ENCODE data around the gene HDAC9.

The HDAC9 gene

GRCh38 chr7:18715988-18716387 lies 220.4 kb downstream of the HDAC9 start:
- H3K36me3 ChIP-seq (ENCODE audit: insufficient read depth, low read length), result no peaks in the 10 kb centered on the region
- no peaks in the 10 kb centered on the region for H3K9me2 ChIP-seq (replicated peaks; ENCODE audit: low read depth, low read length)
- TF ChIP-seq, protein P1, sequence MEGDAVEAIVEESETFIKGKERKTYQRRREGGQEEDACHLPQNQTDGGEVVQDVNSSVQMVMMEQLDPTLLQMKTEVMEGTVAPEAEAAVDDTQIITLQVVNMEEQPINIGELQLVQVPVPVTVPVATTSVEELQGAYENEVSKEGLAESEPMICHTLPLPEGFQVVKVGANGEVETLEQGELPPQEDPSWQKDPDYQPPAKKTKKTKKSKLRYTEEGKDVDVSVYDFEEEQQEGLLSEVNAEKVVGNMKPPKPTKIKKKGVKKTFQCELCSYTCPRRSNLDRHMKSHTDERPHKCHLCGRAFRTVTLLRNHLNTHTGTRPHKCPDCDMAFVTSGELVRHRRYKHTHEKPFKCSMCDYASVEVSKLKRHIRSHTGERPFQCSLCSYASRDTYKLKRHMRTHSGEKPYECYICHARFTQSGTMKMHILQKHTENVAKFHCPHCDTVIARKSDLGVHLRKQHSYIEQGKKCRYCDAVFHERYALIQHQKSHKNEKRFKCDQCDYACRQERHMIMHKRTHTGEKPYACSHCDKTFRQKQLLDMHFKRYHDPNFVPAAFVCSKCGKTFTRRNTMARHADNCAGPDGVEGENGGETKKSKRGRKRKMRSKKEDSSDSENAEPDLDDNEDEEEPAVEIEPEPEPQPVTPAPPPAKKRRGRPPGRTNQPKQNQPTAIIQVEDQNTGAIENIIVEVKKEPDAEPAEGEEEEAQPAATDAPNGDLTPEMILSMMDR (conservative IDR thresholded peaks at IDR 0.05; ENCODE audit: low read length), result no peak
- no peak for TF ChIP-seq EZH2phosphoT487 (IDR thresholded peaks at IDR 0.05; ENCODE audit: borderline replicate concordance)
- no peaks in the 10 kb centered on the region for H3K27me3 ChIP-seq (ENCODE audit: insufficient read depth, low read length, poor library complexity, severe bottlenecking)
- H2AFZ ChIP-seq (ENCODE audit: low read length), result no peak overlapping the region
- H3K4me2 ChIP-seq (ENCODE audit: low read depth, low read length, poor library complexity, severe bottlenecking), result no peak overlapping the region
- H3K4me1 ChIP-seq (ENCODE audit: insufficient read depth, low read length, poor library complexity, severe bottlenecking), result no peaks in the 10 kb centered on the region
- no peak overlapping the region for H3K4me3 ChIP-seq (ENCODE audit: low read length, poor library complexity, severe bottlenecking)
- H3K9ac ChIP-seq (ENCODE audit: low read depth, low read length, poor library complexity, severe bottlenecking), result no peak overlapping the region
- no peaks in the 10 kb centered on the region for H3K9me3 ChIP-seq (ENCODE audit: insufficient read depth, low read depth, low read length)
- H3K79me2 ChIP-seq (ENCODE audit: insufficient read depth, low read length), result no peaks in the 10 kb centered on the region
- no peaks in the 10 kb centered on the region for H3F3A ChIP-seq (ENCODE audit: low read depth)
- no peaks in the 10 kb centered on the region for H4K20me1 ChIP-seq (ENCODE audit: insufficient read depth, low read length, poor library complexity, severe bottlenecking)

DNA sequence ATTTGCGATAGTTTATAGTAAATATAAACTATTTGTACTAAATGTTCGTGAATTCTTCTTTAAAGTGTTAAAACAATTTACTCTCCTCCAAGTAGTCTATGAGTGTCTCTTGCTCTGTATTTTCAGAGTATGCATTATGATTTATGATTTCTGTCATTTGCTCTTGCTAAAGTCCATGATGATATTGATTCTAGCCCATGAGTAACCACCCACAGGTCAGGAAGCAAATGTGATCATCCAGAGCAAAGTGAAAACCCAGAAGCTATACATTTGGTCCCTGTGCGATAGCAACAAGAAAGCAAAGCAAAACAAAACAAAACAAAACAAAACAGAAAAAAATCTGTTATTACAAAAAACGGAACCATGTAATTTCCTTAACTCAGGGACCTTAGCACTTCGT lies 225.9 kb downstream of the HDAC9 start:
- Histone ChIP-seq H3F3A (ENCODE audit: low read depth) (no peaks in the 10 kb centered on the region), H3K79me2 (ENCODE audit: insufficient read depth, low read length) (no peaks in the 10 kb centered on the region), H3K4me3 (ENCODE audit: low read length, poor library complexity, severe bottlenecking) (no peak overlapping the region), H3K9me2 (replicated peaks; ENCODE audit: low read depth, low read length) (no peaks in the 10 kb centered on the region), H2AFZ (ENCODE audit: low read length) (no peak overlapping the region), H3K4me2 (ENCODE audit: low read depth, low read length, poor library complexity, severe bottlenecking) (no peak overlapping the region), H3K4me1 (ENCODE audit: insufficient read depth, low read length, poor library complexity, severe bottlenecking) (no peaks in the 10 kb centered on the region), H3K36me3 (ENCODE audit: insufficient read depth, low read length) (no peaks in the 10 kb centered on the region), H3K27me3 (ENCODE audit: insufficient read depth, low read length, poor library complexity, severe bottlenecking) (no peaks in the 10 kb centered on the region), H3K9ac (ENCODE audit: low read depth, low read length, poor library complexity, severe bottlenecking) (no peak overlapping the region), H3K9me3 (ENCODE audit: insufficient read depth, low read depth, low read length) (no peaks in the 10 kb centered on the region), H4K20me1 (ENCODE audit: insufficient read depth, low read length, poor library complexity, severe bottlenecking) (no peaks in the 10 kb centered on the region)
- TF ChIP-seq EZH2phosphoT487 (IDR thresholded peaks at IDR 0.05; ENCODE audit: borderline replicate concordance), result no peak
- TF ChIP-seq, protein P1 (conservative IDR thresholded peaks at IDR 0.05; ENCODE audit: low read length), result no peak

DNA sequence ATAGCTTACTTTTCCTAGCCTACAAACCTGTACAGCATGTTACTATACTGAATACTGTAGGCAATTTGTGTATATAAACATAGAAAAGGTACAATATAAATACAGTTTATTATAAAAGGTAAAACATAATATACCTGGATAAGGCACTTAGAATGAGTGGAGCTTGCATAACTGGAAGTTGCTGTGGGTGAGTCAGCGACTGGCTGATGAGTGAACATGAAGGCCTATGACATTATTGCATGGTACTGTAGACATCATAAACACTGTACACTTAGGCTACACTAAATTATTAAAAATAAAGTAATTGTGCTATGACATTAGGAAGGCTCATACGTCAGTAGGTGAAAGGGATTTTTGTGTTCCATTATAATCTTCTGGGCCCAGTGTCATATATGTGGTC lies 228.8 kb downstream of the HDAC9 start:
- Histone ChIP-seq H3K79me2 (ENCODE audit: insufficient read depth, low read length) (no peaks in the 10 kb centered on the region), H3K27me3 (ENCODE audit: insufficient read depth, low read length, poor library complexity, severe bottlenecking) (no peaks in the 10 kb centered on the region), H3K4me1 (ENCODE audit: insufficient read depth, low read length, poor library complexity, severe bottlenecking) (no peaks in the 10 kb centered on the region), H3K9me3 (ENCODE audit: insufficient read depth, low read depth, low read length) (no peaks in the 10 kb centered on the region), H3K9ac (ENCODE audit: low read depth, low read length, poor library complexity, severe bottlenecking) (no peak overlapping the region), H3K4me2 (ENCODE audit: low read depth, low read length, poor library complexity, severe bottlenecking) (no peak overlapping the region), H2AFZ (ENCODE audit: low read length) (no peak overlapping the region), H3K4me3 (ENCODE audit: low read length, poor library complexity, severe bottlenecking) (no peak overlapping the region), H4K20me1 (ENCODE audit: insufficient read depth, low read length, poor library complexity, severe bottlenecking) (no peaks in the 10 kb centered on the region), H3K9me2 (replicated peaks; ENCODE audit: low read depth, low read length) (no peaks in the 10 kb centered on the region), H3K36me3 (ENCODE audit: insufficient read depth, low read length) (no peaks in the 10 kb centered on the region), H3F3A (ENCODE audit: low read depth) (no peaks in the 10 kb centered on the region)
- no peak for TF ChIP-seq EZH2phosphoT487 (IDR thresholded peaks at IDR 0.05; ENCODE audit: borderline replicate concordance)
- TF ChIP-seq, protein P1 (conservative IDR thresholded peaks at IDR 0.05; ENCODE audit: low read length), result no peak

Data from Loucy (cell line).